GM19397 (cell line): ENCODE measurements around the gene NKPD1.

Experiments
- ATAC-seq: cut with Tn5 transposase; IDR thresholded peaks from one replicate; pipeline ENCODE4 v1.9.1; 2021; ENCODE audit warnings: mild to moderate bottlenecking, moderate library complexity; ENCODE audit not compliant: unreplicated experiment

NKPD1 gene

GRCh38 chr19:45173816-45174215, 13.0 kb upstream of the NKPD1 start:
- no peak for ATAC-seq

- no peak for ATAC-seq
These were observed 11.9 kb upstream of the NKPD1 start for GRCh38 chr19:45172611-45173208.

- ATAC-seq: no peak
These were observed 11.4 kb upstream of the NKPD1 start for GRCh38 chr19:45172173-45172572.

GRCh38 chr19:45171211-45171623, 10.4 kb upstream of the NKPD1 start:
- ATAC-seq: no peak

GRCh38 chr19:45170146-45171106, 9.6 kb upstream of the NKPD1 start:
- no peak for ATAC-seq

GRCh38 chr19:45169602-45170001, 8.8 kb upstream of the NKPD1 start:
- ATAC-seq: no peak

GRCh38 chr19:45168767-45169351, 8.1 kb upstream of the NKPD1 start:
- no peak for ATAC-seq

GRCh38 chr19:45166723-45167252, 6.0 kb upstream of the NKPD1 start:
- no peak for ATAC-seq

GRCh38 chr19:45164577-45165335, 4.0 kb upstream of the NKPD1 start:
- peak; percentile 61 for ATAC-seq

- ATAC-seq: no peak
These were observed 3.1 kb upstream of the NKPD1 start for GRCh38 chr19:45163751-45164460.

GRCh38 chr19:45163156-45163555, 2.4 kb upstream of the NKPD1 start:
- ATAC-seq: no peak

- ATAC-seq: no peak
These were observed 1.9 kb upstream of the NKPD1 start for GRCh38 chr19:45162608-45163143.

GRCh38 chr19:45161738-45162607, 1.2 kb upstream of the NKPD1 start:
- no peak for ATAC-seq

- no peak for ATAC-seq
These were observed 834 bp downstream of the NKPD1 start for GRCh38 chr19:45159971-45160324.

GRCh38 chr19:45159210-45159970, 1.4 kb downstream of the NKPD1 start:
- ATAC-seq: no peak

GRCh38 chr19:45158503-45159209, 2.1 kb downstream of the NKPD1 start:
- ATAC-seq: no peak

- ATAC-seq: no peak
These were observed 4.0 kb downstream of the NKPD1 start for GRCh38 chr19:45156751-45157150.
